ENCODE results near the gene PACRGL.

- TF ChIP-seq CTCF (conservative IDR thresholded peaks at IDR 0.05; ENCODE audit: low read depth, low read length) (no peak), EZH2 (IDR thresholded peaks at IDR 0.05; ENCODE audit: borderline replicate concordance, low read depth, low read length, poor library complexity, severe bottlenecking) (no peak)
Measured at GRCh38 chr4:20723019-20723418, 22.8 kb downstream of the PACRGL start.
